HG02840 (cell line): ENCODE measurements around the gene TBX3.

Experiments
- ATAC-seq: cut with Tn5 transposase; IDR thresholded peaks from one replicate; pipeline ENCODE4 v1.9.1; 2021; ENCODE audit warnings: mild to moderate bottlenecking, moderate library complexity, moderate number of reproducible peaks; ENCODE audit not compliant: unreplicated experiment, low FRiP score

TBX3 gene

DNA sequence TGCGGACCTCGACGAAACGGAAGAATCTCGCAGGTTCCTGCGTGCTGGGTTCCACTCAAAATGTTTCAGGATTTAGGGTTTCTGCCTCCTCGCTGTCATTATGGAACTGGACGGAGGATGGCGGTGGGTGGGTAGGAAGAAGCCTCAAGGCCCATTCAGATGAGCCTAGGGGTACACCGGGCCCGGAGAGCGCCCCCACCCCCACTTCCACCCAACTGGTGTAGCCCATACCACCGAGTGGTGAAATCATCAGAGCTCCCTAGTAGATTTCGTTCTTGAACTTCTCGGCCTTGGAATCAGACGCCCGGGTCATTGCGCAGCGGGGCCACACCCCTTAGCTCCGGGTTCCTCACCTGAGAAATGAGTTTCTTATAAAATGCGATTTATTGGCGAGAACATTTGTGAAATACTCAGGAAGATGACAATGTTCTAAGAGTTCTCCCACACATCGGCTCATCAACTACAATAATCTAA lies 13.3 kb upstream of the TBX3 start:
- ATAC-seq = no peak

- ATAC-seq = no peak
These were observed 12.7 kb upstream of the TBX3 start for GRCh38 chr12:114696443-114697242.

DNA sequence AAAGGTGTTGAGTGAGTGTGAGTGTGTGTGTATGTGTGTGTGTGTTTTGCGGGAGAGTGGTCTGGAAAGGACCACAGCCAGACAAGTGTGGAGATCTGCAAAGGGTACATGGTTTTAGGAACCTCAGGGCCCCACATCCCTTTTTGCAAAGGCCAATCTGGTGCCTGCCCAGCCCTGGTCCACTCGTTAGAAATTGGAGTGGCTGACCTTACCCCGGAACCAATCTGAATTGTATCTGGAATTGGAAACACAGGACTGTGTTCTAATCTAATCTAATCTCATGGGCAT lies 11.3 kb upstream of the TBX3 start:
- ATAC-seq = no peak

DNA sequence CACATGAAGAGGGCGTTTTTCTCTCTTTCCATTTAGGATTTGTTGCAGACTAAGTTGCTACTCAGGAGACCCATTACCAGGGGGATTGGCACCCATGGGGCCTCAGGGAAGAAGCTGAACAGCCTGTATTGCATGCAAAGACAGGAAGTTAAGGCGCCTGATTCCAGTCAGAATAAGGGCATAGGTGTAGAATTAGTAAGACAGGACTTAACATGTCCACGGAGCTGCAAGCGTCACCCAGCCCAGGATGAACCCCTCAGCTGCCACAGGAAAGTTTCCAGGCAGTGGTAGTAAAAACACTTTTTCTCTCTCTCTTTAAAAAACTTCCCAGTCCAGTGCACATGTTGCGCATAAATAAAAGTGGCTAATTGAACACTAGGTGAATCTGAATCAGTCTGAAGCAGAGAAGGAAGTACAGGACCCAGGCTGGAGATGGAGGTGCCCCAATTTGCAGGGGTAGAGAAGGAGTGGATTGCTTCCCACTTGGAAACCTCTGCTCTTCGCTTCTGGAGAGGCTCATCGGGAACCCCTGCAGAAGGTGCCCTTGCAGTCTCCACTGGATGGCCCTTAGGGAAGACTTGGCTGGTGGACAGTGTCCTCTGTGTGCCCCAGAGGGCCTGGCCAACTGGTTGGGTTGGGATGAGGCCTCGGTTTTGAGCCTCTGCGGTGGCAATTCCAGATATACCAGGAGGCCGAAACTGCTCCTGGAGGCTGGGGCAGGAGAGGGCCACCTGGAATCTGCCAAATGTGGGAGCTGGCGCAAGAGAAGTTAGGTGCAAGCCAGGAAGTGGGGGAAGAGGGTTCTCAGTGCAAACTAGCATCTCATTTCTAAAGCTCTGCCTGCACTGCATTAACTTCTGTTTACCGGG lies 10.7 kb upstream of the TBX3 start:
- ATAC-seq = no peak

DNA sequence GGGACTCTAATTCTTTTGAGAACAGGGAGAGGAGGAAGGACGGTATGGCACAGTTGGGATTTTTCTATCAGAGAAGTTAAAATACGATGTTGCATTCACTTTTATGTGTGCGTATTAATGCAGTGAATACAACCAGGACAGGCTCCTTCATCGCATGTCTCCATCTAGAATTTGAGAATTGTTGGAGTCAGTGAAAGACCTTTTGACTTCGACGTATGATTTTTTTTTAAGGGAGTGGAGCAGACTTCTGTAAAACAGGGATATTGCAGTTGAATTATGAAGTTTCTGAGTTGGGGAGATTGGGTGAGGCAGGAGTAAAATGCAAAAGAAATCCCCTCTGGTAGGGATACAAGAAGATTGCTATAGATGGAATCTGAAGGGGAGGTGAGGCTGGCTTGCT lies 9.6 kb upstream of the TBX3 start:
- ATAC-seq = no peak

DNA sequence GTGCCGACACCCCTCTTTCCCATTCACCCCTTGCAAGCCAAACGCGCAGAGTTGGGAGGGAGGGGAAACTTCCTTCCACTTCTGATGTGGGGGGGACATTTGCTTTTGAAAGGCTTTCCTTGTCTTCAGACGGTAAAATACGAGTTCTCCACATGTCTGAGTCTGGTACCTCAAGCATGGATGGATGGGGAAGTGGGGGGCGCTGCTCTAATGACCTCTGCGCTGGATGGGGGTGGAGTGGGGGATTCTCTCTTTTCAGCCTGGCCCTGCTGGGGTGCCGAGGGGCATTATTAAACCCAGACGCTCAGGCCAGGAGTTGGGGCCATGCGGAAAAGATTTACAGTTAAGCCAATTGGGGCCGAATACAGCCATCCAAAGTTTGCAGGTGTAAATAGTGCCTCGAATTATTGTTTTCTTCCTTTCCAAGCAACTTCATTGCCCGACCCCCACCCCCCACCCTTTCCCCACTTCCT lies 9.1 kb upstream of the TBX3 start:
- ATAC-seq = no peak

- no peak for ATAC-seq
These were observed 8.4 kb upstream of the TBX3 start for GRCh38 chr12:114692186-114693058.

DNA sequence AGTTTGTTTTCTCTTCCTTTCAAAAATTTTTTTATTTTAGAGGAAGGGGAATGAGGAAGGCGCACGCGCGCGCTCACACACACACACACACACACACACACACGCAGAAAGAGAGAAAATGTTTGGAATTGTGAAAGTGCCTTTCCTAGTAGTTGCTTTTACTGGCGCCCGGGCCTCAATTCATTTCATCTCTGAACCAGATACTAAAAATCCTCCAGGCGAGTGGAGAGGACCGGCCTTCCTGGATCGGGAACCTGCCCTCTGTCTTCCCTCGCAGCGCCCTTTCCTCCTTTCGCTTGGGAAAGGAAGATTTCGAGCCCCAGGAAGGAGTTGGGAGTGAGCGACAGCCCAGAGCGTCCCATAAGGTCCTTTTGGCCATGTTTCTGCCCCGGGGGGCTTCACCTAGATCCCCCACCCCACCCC lies 7.8 kb upstream of the TBX3 start:
- ATAC-seq = no peak

GRCh38 chr12:114691196-114691595 lies 7.2 kb upstream of the TBX3 start:
- no peak for ATAC-seq

- no peak for ATAC-seq
These were observed 6.5 kb upstream of the TBX3 start for GRCh38 chr12:114690267-114691135.

DNA sequence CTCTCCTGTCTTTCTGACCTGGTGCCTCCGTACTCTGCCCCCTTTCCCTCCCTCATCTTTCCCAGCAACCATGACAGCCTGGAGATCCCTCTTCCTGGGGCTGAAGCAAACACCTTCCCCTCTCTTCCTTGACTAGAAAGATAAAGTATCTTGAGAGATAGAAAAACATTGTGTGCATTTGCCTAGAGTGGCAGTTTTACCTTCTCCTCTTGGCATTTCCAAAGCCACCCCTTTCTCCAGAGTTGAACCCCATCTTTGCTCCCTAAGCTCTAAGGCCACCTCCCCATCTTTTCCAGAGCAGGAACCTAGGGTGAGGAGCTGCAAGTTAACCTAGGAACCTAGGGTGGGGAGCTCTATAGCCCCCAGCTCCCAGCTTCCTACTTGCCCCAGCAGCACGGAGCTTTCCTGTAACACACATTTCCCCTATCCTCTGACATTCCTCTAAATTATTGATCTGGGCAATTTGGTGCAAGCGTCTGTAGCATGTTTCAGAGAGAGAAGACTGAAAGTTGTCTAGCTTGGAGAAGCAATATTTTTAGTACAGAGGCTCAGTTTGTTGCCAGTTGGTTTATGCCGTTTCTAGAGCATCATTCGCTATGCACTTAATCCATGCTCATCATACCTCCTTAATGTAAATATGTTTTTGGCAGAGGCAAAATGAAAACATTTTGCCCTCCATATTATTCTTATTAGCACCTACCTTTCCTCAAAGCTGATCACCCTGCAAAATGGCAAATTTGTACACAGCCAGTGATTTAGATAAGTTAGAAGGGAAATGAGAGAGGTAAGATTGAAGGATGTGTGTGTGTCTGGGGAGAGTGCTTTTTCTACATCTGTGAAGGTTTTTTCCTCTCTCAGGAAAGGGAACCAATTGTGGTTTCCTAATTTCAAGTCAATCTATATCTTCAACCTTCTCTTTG lies 5.4 kb upstream of the TBX3 start:
- no peak for ATAC-seq

- ATAC-seq = no peak
These were observed 4.4 kb upstream of the TBX3 start for GRCh38 chr12:114688256-114688845.

GRCh38 chr12:114687802-114688201 lies 3.8 kb upstream of the TBX3 start:
- ATAC-seq = no peak

DNA sequence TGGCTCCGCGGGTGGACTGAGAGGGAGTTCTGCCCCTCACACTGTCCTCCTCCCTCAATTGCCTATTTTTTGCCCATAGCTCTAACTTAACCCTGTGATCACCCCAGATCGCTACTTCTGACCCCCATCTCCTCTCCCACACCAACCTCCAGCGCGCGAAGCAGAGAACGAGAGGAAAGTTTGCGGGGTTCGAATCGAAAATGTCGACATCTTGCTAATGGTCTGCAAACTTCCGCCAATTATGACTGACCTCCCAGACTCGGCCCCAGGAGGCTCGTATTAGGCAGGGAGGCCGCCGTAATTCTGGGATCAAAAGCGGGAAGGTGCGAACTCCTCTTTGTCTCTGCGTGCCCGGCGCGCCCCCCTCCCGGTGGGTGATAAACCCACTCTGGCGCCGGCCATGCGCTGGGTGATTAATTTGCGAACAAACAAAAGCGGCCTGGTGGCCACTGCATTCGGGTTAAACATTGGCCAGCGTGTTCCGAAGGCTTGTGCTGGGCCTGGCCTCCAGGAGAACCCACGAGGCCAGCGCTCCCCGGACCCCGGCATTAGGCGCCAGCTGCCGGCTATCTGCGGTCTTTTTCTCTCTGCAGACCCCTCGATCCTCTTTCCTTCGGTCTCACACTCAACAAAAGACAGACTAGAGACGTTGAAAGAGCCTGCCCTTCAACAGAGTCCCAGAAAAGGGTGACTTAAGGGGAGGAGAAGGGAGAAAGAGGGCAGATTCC lies 3.0 kb upstream of the TBX3 start:
- ATAC-seq = no peak

DNA sequence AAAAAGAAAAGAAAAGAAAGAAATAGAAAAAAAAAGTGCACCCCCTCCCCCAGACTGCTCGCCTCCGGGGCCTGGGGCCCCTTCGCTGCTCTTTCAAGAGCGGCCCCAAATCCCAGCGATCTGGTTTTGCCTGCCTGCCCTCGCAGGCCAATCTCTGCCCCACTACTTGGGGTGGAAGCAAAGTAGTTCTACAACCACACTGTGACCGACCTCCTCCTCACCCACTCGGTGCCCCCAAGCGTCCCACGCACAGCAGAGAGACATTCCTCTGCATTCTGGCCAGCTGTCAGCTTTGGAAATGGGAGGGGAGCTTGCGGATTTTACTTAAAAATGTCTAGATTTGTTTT lies 2.4 kb upstream of the TBX3 start:
- no peak for ATAC-seq

DNA sequence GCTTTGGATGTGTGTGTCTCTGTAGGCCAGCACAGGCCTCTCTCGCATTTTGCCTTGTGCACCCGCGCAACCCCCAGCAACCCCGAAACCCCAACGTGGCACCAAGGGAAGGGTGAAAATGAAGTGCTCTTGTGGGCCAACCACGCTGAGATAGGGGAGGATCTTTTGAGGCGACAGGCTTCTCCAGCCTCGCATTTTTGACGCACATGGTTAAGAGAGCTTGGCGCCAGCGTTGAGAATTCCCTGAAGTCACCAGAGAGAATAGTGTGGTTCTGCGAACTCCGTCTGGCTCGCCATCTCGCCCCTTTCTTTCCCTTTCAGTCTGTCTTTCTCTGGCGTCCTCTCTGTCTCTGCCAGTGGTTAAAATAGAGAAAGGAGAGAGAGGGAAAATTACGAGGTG lies 1.9 kb upstream of the TBX3 start:
- ATAC-seq = no peak

GRCh38 chr12:114685320-114685781 lies 1.4 kb upstream of the TBX3 start:
- no peak for ATAC-seq

GRCh38 chr12:114684870-114685273 lies 897 bp upstream of the TBX3 start:
- ATAC-seq = no peak
